Inferior parietal cortex (tissue), 1 donor: ENCODE measurements around the gene IGSF10.
A peak's percentile ranks its signal among the peaks of the same experiment; 100 is the strongest.
"Not testable (repeated sequence)": the region's sequence is repeated elsewhere in the genome, so short reads cannot be mapped to it uniquely, and the experiment has no call there.

ENCODE experiments used
- DNase-seq: peaks from one replicate; pipeline ENCODE4 v3.0.0-alpha.2; 2016; ENCODE audit errors: extremely low spot score

The IGSF10 gene, protein sequence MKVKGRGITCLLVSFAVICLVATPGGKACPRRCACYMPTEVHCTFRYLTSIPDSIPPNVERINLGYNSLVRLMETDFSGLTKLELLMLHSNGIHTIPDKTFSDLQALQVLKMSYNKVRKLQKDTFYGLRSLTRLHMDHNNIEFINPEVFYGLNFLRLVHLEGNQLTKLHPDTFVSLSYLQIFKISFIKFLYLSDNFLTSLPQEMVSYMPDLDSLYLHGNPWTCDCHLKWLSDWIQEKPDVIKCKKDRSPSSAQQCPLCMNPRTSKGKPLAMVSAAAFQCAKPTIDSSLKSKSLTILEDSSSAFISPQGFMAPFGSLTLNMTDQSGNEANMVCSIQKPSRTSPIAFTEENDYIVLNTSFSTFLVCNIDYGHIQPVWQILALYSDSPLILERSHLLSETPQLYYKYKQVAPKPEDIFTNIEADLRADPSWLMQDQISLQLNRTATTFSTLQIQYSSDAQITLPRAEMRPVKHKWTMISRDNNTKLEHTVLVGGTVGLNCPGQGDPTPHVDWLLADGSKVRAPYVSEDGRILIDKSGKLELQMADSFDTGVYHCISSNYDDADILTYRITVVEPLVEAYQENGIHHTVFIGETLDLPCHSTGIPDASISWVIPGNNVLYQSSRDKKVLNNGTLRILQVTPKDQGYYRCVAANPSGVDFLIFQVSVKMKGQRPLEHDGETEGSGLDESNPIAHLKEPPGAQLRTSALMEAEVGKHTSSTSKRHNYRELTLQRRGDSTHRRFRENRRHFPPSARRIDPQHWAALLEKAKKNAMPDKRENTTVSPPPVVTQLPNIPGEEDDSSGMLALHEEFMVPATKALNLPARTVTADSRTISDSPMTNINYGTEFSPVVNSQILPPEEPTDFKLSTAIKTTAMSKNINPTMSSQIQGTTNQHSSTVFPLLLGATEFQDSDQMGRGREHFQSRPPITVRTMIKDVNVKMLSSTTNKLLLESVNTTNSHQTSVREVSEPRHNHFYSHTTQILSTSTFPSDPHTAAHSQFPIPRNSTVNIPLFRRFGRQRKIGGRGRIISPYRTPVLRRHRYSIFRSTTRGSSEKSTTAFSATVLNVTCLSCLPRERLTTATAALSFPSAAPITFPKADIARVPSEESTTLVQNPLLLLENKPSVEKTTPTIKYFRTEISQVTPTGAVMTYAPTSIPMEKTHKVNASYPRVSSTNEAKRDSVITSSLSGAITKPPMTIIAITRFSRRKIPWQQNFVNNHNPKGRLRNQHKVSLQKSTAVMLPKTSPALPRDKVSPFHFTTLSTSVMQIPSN (N-terminal part only)

DNA sequence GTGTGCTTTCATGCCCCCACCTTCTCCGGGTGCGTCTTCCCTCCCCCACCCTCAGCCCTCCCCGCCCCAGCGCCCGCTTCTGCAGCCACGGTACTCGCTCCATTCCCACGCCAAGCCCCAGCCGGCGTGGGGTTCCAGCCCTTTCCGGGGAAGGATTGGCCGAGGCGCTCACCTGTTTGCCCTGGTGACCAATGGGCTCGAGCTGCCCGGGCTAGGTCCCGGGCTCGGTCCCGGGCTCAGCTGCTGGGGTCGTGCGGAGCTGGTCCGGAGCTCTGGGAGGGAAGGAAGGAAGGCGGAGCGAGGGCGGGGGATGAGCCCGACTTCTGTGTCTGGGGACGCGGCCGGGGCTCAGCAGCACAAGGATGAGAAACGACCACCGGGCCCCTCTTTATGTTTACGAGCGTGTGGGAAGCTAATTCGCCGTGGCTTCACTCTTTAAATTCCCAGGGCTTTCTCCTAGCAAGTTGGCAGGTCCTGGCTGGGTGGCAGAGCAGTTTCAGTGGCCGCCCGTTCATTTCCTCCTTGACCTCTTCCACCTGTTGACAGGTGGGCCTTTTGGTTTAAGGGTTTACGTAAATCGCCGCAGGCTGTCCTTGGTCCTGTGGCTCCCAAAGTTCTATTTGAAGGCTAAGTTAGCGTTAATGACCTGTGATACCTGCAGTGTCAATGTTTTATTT, at the start of gene IGSF10:
TSS of gene IGSF10 (minus strand) at position 288 of the 677 bp plus-strand sequence. CDS start 2,352 bp downstream, outside the sequence.
- no peak for DNase-seq

DNA sequence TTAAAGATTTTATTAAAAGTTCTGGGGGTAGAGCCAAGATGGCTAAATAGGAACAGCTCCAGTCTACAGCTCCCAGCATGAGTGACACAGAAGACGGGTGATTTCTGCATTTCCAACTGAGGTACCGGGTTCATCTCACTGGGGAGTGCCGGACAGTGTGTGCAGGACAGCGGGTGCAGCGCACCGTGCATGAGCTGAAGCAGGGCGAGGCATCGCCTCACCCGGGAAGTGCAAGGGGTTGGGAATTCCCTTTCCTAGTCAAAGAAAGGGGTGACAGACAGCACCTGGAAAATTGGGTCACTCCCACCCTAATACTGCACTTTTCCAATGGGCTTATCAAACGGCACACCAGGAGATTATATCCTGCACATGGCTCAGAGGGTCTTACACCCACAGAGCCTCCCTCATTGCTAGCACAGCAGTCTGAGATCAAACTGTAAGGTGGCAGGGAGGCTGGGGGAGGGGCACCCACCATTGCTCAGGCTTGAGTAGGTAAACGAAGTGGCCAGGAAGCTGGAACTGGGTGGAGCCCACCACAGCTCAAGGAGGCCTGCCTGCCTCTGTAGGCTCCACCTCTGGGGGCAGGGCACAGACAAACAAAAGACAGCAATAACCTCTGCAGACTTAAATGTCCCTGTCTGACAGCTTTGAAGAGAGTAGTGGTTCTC, 48.7 kb upstream of the IGSF10 start:
- DNase-seq, result not testable (repeated sequence)

GRCh38 chr3:151504606-151505005, 43.7 kb upstream of the IGSF10 start:
- peak; percentile 5 for DNase-seq

- no peak for DNase-seq
These were observed 42.2 kb upstream of the IGSF10 start for GRCh38 chr3:151503074-151503473.

GRCh38 chr3:151501923-151502632, 41.2 kb upstream of the IGSF10 start:
- no peak for DNase-seq

- DNase-seq, result no peak
These were observed 40.5 kb upstream of the IGSF10 start for GRCh38 chr3:151501171-151501922.

- DNase-seq, result no peak
These were observed 38.3 kb upstream of the IGSF10 start for GRCh38 chr3:151499168-151499567.

- no peak for DNase-seq
These were observed 30.7 kb upstream of the IGSF10 start for GRCh38 chr3:151491525-151491924.

DNA sequence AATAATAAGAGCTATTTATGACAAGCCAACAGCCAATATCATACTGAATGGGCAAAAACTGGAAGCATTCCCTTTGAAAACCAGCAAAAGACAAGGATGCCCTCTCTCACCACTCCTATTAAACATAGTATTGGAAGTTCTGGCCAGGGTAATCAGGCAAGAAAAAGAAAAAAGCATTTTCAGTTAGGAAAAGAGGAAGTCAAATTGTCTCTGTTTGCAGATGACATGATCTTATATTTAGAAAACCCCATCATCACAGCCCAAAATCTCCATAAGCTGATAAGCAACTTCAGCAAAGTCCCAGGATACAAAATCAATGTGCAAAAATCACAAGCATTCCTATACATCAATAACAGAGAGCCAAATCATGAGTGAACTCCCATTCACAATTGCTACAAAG, 27.0 kb upstream of the IGSF10 start:
- DNase-seq, result not testable (repeated sequence)

DNA sequence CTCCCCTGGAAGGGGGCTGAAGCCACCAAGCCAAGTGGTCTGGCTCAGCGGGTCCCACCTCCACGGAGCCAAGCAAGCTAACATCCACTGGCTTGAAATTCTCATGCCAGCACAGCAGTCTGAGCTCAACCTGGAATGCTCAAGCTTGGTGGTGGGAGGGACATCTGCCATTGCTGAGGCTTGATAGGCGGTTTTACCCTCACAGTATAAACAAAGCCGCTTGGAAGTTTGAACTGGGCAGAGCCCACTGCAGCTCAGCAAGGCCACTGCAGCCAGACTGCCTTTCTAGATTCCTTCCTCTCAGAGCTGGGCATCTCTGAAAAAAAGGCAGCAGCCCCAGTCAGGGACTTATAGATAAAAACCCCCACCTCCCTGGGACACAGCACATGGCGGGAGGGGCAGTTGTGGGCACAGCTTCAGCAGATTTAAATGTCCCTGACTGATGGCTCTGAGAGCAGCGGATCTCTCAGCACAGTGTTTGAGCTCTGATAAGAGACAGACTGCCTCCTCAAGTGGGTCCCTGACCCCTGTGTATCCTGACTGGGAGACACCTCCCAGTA, 23.2 kb upstream of the IGSF10 start:
- no peak for DNase-seq

- DNase-seq, result no peak
These were observed 22.6 kb upstream of the IGSF10 start for GRCh38 chr3:151483488-151483887.

DNA sequence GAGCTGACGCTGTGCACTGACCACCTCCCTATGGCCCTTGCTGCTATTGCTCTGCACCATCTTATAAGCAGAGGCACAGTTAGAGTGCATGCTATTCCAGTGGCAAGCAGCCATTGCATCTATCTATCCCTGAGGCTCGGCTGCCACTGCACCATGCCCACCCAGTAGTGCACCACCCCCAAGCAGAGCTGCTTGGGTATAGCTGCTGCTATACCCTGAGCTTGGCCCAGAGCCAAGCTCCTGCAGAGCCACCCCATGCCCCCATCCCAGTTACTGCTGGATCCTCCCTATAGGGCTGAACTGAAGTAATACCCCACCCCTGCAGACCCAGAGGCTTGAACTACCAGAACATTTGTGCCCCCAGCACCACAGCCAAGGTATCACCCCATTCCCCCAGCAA, 19.6 kb upstream of the IGSF10 start:
- DNase-seq, result no peak

DNA sequence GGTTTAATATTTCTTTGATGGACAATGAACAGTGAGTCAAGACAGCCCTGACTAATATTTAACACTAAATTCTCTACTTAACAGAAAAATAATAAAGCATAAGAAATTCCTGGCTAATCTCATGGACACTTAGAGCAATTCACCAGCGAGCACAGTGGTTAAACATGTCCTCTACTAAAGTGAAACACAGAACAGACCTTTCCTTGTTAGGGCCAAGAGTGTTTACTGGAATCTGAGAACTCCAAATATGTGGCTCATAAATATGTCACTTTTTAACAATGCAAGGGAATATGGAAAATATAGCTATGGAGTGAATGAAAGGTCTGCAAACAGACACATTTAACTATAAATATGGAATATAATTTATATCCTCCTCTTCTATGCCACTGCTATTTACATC, 18.6 kb upstream of the IGSF10 start:
- DNase-seq, result no peak

DNA sequence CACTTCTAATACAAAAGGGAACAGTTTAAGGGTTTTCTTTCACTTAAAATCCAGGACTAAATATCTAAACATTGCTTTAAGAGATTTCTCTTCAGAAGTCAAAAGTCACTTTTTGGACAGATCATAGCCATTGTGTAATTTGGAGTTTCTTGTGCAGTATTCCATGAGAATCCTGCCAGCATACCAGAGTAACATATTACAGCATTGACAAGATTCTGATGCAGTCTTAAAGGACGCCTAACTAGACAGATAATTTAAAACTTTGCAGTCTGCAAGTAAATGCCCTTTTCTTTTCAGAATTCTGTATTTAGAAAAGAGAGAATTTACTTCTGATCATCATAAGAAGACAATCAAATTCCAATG, 17.5 kb upstream of the IGSF10 start:
- DNase-seq, result no peak

DNA sequence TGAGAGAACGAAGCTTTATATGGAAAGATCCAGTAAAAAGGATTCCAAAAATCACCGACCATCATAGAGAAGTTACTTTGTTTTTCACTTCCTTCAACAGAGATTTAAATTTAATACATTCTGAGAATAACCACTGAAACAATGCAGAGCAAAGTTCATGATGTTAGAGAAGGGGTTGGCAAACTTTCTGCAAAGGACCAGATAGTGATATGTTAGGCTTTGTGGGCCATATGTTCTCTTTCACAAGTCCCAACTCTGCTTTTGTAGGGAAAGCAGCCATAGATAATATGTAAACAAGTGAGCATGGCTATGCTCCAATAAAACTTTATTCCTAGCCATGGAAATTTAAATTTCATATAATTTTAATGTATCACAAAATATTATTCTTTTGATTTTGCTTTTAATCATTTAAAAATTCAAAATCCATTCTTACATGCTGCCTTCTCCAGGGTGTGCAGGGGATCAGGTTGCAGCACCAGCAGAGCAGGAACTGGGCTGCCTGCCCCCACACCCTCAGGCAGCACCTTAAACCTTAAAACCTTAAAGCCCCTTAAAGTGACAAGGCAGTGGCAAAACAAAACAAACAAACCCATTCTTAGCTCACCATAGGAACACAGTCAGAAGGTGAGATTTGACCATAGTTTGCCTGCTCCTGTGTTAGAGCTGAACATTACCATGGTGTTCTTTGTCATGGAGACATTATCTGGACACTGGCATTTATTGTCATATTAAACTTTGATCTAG, 16.9 kb upstream of the IGSF10 start:
- no peak for DNase-seq

DNA sequence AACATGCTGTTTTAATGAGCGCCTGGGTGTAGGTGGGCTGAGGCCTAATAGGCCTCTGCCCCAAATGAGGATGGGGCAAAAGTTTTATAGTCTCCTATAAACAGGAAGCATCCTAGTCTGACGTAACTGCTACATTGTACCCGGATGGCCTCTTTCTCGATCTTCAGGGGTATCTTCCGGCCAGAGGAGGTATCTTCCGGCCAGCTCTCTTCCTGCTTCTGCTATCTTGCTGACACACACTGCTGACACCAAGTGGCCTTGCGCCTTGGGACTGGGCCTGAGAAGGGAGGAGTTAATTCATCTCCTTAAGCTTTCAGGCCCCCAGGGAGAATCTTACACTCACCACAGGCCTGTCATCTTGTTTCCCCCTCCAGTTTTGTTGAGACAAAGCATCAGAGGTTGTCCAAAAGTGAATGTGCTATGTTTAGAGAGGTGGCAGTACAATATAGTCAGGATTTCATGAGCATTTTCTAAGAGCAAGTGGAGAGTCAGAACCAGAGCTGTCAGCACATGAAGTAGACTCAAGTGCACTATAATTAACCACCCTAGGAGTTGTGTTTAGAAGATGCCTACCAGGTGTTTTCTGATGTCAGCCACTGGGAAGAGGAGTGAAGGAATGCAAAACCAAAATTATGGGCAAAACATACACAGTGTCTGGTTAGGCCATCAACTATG, 15.6 kb upstream of the IGSF10 start:
- no peak for DNase-seq

DNA sequence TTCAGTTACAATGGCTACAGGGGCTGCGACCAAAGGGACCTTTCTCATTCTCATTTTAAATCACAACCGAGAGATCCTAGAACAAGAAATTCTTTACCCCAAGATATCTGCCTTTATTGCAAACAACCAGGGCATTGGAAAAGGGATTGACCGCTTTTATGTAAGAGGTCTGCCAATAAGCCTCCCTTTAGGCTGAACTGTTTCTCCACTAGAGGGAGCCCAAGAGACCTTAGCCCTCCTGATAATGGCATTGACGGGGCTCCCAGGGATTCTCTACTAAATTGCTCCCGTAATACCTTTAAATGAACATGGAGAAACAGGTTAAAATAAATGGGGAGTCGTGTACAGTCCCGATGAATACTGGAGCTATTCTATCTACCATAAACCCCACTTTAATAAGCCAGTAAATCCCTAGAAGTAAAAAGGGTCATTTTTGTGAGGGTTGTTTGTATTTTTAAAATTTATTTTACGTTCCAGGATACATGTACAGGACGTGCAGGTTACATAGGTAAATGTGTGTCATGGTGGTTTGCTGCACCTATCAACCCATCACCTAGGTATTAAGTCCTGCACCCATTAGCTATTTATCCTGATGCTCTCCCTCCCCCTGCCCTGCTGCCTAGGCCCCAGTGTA, 7.5 kb upstream of the IGSF10 start:
- peak; percentile 73 for DNase-seq
